Measurements from ENCODE around the gene TMEM179.

Gene TMEM179

GRCh38 chr14:104576970-104577332 lies 27.6 kb downstream of the TMEM179 start:
- in situ Hi-C loops (cut with MboI; ENCODE audit: low pct_unique_long_range_greater_than_20kb, low sequenced_read_pairs): no loop called here
- DNase-seq: no peak

GRCh38 chr14:104576232-104576969 lies 28.2 kb downstream of the TMEM179 start:
- no peak for DNase-seq
- in situ Hi-C loops (cut with MboI; ENCODE audit: low pct_unique_long_range_greater_than_20kb, low sequenced_read_pairs): no loop called here

GRCh38 chr14:104574978-104575583 lies 29.5 kb downstream of the TMEM179 start:
- in situ Hi-C loops (cut with MboI; ENCODE audit: low pct_unique_long_range_greater_than_20kb, low sequenced_read_pairs): no loop called here
- DNase-seq: no peak

- in situ Hi-C loops (cut with MboI; ENCODE audit: low pct_unique_long_range_greater_than_20kb, low sequenced_read_pairs): no loop called here
- DNase-seq: no peak
These were observed 30.0 kb downstream of the TMEM179 start for GRCh38 chr14:104574536-104574935.

- DNase-seq: no peak
- in situ Hi-C loops (cut with MboI; ENCODE audit: low pct_unique_long_range_greater_than_20kb, low sequenced_read_pairs): no loop called here
These were observed 30.6 kb downstream of the TMEM179 start for GRCh38 chr14:104573930-104574329.

- in situ Hi-C loops (cut with MboI; ENCODE audit: low pct_unique_long_range_greater_than_20kb, low sequenced_read_pairs): no loop called here
- no peak for DNase-seq
These were observed 31.9 kb downstream of the TMEM179 start for GRCh38 chr14:104572668-104573067.

GRCh38 chr14:104572024-104572626 lies 32.4 kb downstream of the TMEM179 start:
- DNase-seq: no peak
- in situ Hi-C loops (cut with MboI; ENCODE audit: low pct_unique_long_range_greater_than_20kb, low sequenced_read_pairs): no loop called here

GRCh38 chr14:104571246-104571645 lies 33.3 kb downstream of the TMEM179 start:
- in situ Hi-C loops (cut with MboI; ENCODE audit: low pct_unique_long_range_greater_than_20kb, low sequenced_read_pairs): no loop called here
- DNase-seq: no peak

- in situ Hi-C loops (cut with MboI; ENCODE audit: low pct_unique_long_range_greater_than_20kb, low sequenced_read_pairs): no loop called here
- no peak for DNase-seq
These were observed 35.1 kb downstream of the TMEM179 start for GRCh38 chr14:104569435-104569834.

- in situ Hi-C loops (cut with MboI; ENCODE audit: low pct_unique_long_range_greater_than_20kb, low sequenced_read_pairs): no loop called here
- DNase-seq: no peak
These were observed 36.0 kb downstream of the TMEM179 start for GRCh38 chr14:104568620-104569019.

GRCh38 chr14:104567957-104568225 lies 36.7 kb downstream of the TMEM179 start:
- DNase-seq: no peak
- in situ Hi-C loops (cut with MboI; ENCODE audit: low pct_unique_long_range_greater_than_20kb, low sequenced_read_pairs): no loop called here

GRCh38 chr14:104567141-104567956 lies 37.2 kb downstream of the TMEM179 start:
- in situ Hi-C loops (cut with MboI; ENCODE audit: low pct_unique_long_range_greater_than_20kb, low sequenced_read_pairs): no loop called here
- no peak for DNase-seq

- no peak for DNase-seq
- in situ Hi-C loops (cut with MboI; ENCODE audit: low pct_unique_long_range_greater_than_20kb, low sequenced_read_pairs): no loop called here
These were observed 39.6 kb downstream of the TMEM179 start for GRCh38 chr14:104564744-104565679.

GRCh38 chr14:104563742-104564615 lies 40.6 kb downstream of the TMEM179 start:
- DNase-seq: peak; percentile 73
- in situ Hi-C loops (cut with MboI; ENCODE audit: low pct_unique_long_range_greater_than_20kb, low sequenced_read_pairs): no loop called here

GRCh38 chr14:104563191-104563741 lies 41.3 kb downstream of the TMEM179 start:
- no peak for DNase-seq
- in situ Hi-C loops (cut with MboI; ENCODE audit: low pct_unique_long_range_greater_than_20kb, low sequenced_read_pairs): no loop called here

- DNase-seq: no peak
- in situ Hi-C loops (cut with MboI; ENCODE audit: low pct_unique_long_range_greater_than_20kb, low sequenced_read_pairs): no loop called here
These were observed 42.0 kb downstream of the TMEM179 start for GRCh38 chr14:104562606-104563005.

GRCh38 chr14:104561632-104562495 lies 42.7 kb downstream of the TMEM179 start:
- no peak for DNase-seq
- in situ Hi-C loops (cut with MboI; ENCODE audit: low pct_unique_long_range_greater_than_20kb, low sequenced_read_pairs): no loop called here
